ENCODE data around the gene TARBP2.

The TARBP2 gene, protein sequence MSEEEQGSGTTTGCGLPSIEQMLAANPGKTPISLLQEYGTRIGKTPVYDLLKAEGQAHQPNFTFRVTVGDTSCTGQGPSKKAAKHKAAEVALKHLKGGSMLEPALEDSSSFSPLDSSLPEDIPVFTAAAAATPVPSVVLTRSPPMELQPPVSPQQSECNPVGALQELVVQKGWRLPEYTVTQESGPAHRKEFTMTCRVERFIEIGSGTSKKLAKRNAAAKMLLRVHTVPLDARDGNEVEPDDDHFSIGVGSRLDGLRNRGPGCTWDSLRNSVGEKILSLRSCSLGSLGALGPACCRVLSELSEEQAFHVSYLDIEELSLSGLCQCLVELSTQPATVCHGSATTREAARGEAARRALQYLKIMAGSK

DNA sequence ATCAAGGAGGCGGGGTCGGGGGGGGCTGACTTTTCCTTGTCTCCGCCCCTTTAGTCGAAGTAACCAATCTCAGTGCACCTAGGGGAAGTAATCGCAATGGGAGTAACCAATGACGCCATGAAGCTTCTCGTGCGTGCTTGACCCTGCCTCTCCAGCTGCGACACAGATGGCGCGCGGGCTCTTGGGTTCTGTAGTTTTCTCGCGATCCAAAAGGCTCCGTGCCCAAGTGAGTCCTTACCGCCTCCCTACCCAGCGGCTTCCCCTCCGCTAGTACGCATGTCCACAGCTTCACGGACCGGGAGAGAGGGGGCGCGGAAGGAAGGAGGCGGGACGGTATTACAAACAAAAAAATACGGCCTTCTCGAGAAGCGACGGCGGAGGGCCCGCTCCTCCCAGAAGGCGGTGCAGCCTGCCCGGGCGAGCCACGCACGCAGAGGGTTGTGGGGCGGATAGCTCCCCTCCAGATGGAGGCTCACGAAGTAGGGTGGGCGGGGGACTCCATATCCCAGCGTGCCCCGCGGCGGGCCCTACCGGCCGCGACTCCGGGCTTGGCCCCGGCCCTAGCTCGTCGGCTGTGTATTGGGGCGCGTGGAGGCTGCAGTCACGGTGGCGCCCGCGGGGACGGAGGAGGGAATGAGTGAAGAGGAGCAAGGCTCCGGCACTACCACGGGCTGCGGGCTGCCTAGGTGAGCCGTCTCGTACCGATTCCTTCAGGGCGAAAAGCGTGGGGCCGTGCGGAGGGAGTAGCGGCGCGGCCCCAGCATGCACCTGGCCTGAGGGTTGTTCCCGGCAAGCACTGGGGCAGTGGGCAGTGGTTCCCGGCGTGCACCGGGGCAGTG is at the start of gene TARBP2:
TARBP2 (plus strand) TSS at position 508 of the 839 bp plus-strand sequence; CDS start at position 634, 126 bp downstream.
- peak; percentile 94 for DNase-seq

DNA sequence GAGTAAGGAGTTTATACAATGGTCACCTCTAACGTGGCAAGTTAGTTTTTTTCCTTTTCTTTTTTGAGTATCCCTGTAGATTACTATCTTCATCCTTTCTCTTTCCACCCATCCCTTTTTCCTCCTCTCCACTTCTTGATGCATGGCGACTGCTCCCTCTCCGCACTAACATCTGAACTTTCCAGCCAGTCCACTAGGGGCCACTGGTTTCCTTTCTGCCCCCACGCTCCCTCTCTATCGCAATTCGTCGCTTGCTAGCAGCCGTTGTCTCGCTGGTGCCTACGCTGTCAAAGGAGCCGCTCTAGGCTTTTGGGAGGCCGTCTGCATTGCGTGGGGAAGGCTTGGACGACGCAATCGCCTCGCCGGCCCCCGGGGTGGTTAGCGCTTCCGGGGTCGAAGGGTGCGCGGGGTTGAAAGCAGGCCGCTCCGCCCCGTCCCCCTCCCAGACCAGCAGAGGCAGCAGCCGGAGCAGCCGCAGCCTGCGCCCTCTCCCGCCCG is 49.4 kb upstream of the TARBP2 start, which contains the start of gene PCBP2:
PCBP2 (plus strand) TSS at position 442 of the 498 bp plus-strand sequence. CDS start 2,699 bp downstream, outside the sequence.
- DNase-seq: peak; percentile 96

DNA sequence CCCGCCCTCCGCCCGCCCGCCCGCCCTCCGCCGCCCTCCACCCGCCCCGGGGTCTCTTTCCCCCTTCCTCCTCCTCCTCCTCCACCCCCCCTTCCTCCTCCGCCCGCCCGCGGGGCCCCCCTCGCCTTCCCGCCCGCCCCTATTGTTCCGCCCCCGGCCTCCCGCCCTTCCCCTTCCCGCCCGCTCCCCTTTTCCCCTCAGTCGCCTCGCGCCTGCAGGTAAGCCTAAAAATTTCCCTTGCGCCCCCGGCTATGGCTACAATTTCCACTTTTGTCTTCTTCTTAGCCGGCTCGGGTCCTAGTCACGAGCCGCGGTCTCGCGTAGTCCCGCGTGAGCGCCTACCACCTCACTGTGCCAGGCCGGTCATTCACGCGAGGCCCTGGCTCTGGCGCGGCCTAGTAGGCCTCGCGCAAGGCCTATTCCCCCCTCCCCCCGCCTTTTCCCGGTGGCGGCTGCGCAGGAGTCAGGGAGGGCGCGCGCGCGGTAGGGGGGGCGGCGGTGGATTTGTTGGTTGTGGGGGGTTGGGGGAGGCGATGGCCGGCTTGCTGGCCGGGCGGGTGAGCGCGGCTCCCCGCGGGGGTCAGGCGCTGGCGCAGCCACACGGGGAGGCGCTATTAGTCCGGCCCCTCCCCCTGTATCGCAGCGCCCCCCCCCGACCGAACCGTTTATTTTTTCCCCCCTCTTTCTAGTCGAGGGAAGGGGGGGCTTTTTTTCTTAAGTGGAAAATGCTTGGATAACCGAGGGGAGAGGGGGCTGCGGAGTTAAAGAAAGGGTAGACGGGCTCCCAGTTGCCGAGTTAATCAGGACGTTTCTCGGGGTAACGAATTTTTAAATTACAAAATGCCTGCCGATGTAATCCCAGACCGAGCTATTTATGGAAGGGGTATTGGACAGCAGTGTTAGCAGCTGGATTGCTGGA is 48.7 kb upstream of the TARBP2 start:
- DNase-seq: peak; percentile 72

DNA sequence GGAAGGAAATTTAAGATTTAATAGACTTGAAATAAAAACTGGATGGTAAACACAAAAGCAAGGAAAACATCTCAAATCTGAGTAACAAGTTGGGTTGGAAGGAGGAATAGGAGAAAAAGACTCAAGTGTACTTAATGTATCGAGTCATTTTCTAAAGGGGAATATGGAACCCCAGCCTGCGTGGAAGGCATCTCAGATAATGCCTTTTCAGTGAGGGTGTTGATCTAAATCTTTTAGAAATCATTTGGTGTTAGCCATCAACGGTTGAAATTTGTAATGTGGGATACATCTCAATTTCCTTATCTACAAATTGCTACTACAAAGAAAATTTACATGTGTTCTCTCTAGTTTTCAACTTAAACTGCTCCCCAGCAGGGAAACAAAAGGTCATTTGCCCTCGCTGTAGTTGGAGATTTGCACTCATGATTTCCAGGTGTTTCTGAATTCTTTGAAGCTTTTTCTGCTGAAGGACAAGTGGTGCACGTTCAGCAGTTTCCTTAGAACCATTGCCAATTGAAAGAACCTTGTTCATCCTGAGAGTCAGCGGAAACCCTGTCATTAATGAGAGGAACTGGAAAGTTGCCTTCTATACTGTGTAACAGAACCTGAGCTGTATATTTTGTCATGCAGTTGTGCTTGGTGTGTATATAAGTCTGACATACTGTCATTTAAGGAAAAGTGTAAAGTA is 47.0 kb upstream of the TARBP2 start:
- DNase-seq: no peak

DNA sequence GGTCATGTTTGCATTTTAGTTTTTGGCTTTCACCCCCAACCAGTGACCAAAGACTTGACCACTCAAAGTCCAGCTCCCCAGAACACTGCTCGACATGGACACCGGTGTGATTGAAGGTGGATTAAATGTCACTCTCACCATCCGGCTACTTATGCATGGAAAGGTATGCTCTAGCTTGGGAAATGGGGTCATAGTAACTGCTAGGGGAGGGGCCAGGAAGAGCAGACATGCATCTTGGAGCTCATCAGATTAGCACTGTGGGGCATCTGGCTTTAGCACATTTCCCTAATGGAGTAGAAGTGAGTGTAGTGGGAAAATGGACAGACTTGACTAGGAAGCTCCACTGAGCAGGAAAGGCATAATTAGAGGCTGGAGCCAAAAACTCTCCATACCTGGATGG is 46.4 kb upstream of the TARBP2 start:
- no peak for DNase-seq

DNA sequence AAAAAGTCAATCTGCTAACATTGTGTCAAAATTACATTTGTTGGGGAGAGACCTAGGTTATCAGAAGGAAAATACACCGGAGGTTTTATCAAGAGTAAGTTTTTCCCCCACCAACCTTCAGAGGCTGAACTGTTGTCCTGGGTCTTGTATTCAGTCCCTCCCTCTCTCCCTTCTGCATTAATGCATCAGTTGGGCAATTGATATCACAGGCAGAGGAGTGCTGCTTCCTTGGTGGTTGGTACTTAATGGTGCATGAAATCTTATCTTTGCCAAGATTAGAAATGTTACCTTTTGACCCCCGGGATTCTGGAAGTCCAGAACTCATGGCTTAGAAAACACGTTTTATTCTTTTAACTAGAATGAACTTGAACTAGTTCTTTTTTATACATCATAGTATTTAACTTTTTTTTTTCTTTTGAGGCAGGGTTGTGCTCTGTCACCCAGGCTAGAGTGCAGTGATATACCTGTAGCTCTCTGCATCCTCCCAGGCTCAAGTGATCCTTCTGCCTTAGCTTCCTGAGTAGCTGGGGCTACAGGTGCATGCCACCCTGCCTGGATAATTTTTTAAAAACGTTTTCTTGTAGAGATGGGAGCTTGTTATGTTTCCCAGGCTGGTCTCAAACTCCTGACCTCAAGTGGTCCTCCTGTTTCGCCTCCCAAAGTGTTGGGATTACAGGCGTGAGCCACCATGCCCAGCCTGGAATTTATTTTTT is 44.3 kb upstream of the TARBP2 start:
- no peak for DNase-seq

DNA sequence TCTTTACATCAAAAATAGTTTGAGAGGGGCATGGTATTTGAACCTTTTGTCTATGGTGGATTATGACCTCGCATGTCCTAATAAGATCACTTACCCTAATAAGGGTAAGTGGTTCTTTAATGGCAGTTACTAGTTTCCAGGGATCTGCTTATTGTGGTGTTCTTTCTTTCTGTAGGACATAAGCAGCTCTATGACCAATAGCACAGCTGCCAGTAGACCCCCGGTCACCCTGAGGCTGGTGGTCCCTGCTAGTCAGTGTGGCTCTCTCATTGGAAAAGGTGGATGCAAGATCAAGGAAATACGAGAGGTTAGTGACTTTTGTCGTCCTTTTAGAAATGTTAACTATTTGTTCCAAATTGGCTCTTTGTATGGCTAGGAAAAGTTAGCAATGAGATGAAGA is 42.0 kb upstream of the TARBP2 start:
- DNase-seq: no peak

DNA sequence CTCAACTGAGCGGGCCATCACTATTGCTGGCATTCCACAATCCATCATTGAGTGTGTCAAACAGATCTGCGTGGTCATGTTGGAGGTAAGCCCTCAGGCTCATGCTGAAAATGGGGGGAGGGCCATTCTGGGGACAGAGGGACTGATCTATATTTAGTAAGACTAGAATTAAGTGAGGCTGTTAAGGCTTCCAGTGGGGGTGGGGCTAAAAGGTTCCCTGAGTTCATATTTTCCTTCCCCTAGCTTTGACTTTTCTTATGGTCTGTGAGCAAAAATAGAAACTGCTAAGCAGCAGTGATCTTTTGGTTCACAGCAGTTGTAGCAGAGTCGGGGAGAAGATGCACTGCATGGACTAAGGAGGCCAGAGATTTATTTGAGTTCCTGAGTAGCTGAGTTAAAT is 40.0 kb upstream of the TARBP2 start:
- no peak for DNase-seq

DNA sequence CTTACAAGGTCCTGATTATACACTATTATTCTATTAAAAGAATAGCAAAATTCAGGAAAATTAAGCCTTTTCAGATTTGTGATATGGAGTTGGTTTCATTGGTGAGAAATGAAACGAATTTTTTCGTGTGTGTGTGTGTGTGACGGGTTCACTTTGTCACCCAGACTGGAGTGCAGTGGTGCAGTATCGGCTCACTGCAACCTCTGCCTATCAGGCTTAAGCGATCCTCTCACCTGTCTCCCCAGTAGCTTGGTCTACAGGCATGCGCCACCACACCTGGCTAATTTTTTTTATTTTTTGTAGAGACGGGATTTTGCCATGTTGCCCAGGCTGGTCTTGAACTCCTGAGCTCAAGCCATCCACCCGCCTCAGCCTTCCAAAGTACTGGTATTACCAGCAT is 39.5 kb upstream of the TARBP2 start:
- no peak for DNase-seq

DNA sequence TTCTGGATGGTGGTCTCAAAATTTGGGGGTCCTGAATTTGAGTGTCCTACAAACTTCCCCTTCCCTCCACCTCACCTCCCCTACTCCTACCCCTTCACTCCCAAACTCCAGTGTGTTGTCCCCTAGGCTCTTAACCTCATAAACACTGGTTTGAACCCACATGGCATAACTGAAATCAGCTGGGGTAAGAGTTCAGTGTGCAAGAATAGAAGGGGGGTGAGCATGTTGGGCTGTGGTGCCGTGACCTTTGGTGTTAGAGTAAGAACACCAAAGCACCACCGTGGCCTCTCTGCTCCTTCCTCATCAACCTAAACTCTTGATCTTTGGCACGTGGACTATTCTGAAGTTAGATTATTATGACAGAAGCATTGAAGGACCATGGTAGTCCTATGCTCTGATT is 38.1 kb upstream of the TARBP2 start:
- no peak for DNase-seq

DNA sequence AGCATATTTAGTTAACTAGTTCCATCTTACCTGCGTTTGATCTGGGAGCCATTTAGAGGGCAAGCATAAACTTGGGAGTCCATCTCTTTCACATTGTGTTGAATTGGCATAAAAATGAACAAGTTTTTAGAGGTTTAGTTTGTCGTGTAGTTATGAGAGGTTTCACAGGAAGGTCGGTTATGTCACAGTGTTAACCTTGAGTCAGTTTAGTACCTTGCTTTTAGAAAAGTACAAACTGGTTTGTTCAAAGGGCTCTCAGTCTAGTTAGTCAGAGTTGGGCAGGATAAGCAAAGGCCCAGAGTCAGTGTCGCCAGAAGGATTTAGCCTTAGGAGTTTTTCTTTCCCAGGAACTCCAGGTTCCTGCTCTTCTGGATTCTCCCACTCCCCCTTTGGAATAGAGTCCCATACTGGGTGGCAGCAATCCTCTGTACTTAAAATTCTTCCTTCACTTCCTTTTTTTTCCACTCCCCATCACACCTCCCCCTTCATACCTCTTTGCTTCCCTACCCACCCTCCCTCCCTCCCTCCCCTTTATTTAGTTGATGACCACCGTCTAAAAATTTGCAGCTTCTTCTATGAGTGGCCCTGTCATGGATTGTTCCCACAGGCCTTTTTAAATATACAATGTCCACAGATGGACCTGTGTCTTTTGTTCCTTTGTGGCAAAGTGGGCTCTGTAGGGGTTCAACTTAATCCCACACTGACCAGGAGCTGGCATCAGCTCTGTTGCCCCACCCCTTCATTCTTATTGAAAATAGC is 37.1 kb upstream of the TARBP2 start:
- no peak for DNase-seq

DNA sequence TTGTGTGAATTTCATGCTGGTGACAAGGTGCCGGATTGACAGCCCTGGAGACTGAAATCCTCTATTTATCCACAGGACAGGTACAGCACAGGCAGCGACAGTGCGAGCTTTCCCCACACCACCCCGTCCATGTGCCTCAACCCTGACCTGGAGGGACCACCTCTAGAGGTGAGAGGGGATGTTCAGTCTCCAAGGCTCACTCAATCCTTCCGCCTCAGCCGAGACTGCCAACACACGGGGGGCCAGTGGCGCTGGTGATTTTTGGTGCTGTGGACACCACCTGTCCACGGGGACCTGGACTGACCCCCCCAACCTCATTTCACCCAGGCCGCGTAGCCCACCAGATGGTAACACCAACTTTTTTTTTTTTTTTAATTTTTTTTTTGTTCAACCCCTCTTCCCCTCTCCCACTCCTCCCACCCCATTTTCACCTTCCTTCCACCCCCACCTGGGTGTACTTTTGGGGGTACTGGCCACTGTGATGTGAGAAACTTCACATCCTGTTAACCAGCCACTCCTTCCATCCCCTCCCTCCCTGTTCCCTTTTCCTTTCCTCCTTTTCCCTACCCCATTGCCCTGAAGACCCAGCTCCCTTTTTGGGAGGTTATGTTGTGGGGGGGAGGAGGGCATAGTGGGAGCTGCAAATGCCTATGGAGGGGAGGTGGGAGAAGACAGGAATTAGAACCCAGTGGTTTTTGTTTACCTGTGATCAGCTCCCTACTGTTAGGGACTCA is 36.2 kb upstream of the TARBP2 start:
- no peak for DNase-seq

DNA sequence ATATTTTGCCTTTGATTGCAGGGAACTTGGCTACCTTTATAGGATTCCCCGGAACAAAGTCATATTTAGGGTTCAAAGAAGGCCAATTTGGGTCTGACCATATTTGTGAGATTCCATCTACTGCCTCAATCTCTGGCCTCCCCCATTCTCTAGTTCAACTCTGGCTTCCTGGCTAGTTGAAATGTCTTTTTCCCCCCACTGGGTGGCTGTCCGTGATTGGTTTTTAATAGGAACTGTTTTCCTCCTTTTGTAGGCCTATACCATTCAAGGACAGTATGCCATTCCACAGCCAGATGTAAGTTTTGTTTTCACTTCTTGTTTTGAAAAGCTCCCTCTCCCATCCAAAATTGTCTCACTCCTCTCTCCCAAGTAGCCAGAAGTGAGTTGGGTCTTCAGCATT is 35.4 kb upstream of the TARBP2 start:
- no peak for DNase-seq

DNA sequence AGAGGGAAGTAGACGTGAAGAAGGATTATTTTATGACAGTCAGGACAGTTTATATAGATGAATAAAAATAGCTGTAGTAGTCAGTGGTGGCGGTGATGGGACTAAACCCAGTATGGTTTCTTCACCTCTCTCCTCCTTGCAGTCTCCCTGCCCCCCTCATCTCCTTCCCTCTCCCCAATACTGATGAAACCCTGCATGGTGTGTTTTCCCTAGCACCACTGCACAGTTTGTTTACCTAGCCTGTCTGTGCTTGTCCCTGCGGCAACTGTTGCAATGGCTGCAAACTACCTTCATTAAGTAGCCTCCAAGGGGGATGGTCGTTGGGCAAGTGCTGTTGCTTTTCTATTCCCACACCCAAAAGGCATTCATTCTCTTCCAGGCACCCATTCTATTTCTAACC is 34.4 kb upstream of the TARBP2 start:
- no peak for DNase-seq

DNA sequence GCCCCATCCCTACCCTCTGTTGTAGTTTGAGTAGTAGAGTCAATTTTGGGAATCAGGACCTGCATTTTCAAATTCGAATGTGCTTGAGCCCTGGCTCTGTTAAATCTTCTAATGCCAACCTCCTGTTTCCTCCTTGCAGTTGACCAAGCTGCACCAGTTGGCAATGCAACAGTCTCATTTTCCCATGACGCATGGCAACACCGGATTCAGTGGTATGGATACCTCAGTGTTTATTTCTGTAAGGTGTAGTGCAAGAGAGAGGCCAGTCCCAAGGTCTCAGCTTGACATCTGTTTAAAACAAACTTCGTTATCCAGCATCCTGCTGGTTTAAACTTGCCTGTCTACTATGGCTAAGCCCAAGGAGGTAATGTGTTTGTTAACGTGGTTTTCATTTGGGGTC is 34.0 kb upstream of the TARBP2 start:
- no peak for DNase-seq

DNA sequence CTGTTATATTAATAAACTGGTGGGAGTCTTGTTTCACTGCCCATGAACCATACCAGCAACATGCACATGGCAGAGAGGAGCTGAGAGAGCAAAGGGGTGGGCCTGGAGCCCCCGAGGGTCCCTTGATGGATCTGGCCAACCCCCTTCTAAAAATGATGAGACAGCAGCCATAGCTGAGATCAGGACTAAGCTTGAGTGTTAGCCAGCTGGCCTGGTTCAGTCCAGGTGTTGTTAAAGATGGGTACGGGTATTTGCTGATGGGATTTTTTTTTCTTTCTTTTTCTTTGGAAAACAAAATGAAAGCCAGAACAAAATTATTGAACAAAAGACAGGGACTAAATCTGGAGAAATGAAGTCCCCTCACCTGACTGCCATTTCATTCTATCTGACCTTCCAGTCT is 33.2 kb upstream of the TARBP2 start:
- no peak for DNase-seq

DNA sequence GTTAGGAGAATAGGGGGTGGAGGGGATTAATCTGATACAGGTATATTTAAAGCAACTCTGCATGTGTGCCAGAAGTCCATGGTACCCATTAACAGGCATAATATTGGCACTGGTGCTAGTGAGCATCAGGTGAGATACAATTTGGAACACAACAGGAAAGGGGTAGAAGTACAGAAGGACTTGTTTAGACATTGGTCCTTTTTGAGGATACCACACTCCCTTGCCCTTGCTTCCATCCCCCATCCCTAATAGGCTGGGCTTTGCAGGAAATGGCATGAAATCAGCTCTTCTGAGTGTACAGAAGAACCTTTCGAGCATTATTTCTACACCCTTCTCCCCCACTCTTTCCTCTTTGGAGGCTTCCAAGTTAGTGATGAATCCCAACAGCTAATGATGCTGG is 32.8 kb upstream of the TARBP2 start:
- DNase-seq: no peak

DNA sequence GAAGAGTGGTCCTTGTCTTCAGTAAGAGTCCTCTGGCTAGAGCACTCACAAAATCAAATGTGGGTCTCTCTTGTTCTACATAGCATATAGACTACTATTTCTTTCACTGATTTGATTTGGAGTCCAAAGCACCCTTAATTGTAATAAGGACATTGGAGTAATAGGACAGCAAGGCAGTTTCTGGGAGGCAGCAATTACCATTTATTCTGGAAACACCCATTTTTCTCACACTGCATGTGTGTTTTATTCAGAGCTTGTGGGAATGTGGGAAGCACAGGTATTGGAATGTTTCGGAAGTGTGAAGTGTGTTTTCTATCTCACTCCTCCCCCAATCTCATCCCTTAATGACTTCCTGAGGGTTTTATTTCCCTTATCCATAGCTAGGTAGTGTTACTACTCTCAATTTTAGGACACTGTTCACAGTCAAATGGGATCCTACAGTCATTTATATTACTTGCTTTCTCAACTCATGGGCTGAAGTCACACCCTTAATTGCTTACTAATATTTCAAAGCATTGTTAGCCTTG is 29.0 kb upstream of the TARBP2 start:
- no peak for DNase-seq

DNA sequence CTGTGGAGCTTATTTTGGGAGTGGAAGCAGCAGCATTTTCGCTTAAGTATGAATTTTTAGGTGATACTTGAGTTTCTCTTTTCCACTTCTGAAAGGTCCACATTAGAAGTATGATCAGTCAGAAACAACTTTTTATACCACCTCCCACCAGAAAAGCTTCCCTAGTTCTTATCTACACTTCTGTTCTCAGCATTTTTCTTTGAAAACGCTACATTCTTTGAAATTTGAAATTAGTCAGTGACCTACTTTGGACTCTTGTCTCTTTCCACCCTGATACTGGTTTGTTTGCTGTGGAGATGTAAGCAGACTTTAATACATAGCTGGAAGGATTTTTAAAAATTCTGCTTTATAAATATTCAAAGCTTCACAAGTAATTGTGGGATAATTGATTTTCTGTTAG is 27.0 kb upstream of the TARBP2 start:
- no peak for DNase-seq

DNA sequence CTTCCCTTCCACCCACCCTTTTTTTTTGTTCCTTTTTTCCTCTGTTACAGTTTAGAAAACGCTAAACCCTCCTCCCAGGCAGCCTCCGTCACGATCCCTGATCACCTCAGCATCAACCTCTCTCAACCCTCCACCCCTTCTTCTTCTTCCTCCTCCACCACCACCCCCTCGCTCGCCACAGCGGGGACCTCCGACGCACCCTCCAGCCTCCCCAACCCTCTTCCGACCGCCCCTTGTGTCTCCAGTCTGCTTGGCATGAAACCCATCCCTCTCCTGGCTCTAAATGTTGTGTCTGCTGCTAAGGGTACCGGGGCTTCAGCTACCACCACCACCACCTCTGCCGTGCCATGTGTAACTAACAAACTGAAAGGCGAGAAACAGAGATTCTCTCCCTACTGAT is 26.3 kb upstream of the TARBP2 start:
- no peak for DNase-seq

Data from activated effector memory CD4-positive, alpha-beta T cell treated with Interleukin-2 at 50 U/mL for 16 hours (primary cell).